TTC549 (cell line): ENCODE data around the gene FGF8.
"Not testable (repeated sequence)": the region's sequence is repeated elsewhere in the genome, so short reads cannot be mapped to it uniquely, and the experiment has no call there.

Source experiments
- FAIRE-seq: peaks from 2 replicates; lab custom pipeline; 2012; peaks lifted over from hg19 to GRCh38; lab: Jason Lieb, UNC

The FGF8 gene, protein sequence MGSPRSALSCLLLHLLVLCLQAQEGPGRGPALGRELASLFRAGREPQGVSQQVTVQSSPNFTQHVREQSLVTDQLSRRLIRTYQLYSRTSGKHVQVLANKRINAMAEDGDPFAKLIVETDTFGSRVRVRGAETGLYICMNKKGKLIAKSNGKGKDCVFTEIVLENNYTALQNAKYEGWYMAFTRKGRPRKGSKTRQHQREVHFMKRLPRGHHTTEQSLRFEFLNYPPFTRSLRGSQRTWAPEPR

DNA sequence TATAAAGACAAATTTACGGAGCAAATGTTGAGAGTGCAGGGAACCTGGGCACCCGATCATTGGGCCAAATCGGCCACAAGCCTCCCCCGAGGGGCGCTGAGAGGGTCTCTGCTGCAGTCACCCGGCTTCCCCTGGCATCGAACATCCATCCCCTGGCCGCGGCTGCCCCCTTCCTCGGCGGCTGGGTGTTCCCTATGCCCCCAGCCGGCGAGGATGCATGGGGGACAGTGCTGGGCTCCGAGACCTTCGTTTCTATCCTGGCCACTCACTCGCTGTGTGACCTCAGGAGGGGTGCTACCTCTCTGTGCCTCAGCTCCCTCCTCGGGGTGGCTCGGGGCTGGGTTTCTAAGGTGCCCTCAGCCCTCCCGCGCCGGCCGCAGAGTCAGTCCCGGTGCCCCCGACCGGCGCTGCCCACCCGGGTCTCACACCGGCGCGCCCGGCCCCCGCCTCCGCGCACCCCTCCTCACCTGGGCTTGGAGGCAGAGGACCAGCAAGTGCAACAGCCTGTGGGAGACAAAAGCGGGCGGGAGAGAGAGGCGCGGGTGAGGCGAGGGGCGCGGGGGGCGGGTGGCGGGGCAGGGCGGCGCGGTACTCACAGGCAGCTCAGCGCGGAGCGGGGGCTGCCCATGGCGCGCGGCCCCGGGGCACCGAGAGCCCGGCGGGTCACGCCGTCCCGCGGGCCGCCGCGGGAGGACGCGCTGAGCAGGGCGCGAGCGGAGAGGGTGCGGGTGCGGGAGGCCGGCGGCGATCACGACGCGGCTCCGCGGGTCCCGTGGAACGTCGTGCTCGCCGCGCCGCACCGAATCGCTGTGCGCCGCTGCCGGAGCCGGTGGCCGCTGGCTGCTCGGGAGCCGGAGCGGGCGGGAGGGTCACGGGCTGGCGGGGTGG lies at the start of gene FGF8:
Gene FGF8, minus strand, starts transcription at position 842 of the 888 bp plus-strand sequence. Its CDS starts 214 bp downstream, at position 628.
- no peak for FAIRE-seq

DNA sequence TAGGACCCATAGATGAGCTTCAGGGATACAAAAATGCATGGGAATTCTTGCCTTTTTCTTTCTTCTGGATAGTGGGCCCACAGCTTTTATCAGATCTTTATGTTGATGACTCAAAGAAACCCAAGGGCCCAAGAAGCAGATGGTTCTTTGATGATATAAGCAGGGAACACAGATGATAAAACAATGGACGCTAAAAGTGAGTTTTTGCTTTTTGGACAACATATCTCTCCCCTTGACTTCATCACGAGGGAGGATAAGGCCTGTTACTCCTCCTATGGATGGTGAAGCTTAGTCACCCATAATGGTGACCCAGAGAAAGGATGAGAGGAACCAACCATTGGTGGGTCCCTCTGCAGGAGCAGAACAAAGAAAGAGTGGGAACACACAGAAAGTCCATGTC lies 48.8 kb upstream of the FGF8 start:
- FAIRE-seq: no peak

DNA sequence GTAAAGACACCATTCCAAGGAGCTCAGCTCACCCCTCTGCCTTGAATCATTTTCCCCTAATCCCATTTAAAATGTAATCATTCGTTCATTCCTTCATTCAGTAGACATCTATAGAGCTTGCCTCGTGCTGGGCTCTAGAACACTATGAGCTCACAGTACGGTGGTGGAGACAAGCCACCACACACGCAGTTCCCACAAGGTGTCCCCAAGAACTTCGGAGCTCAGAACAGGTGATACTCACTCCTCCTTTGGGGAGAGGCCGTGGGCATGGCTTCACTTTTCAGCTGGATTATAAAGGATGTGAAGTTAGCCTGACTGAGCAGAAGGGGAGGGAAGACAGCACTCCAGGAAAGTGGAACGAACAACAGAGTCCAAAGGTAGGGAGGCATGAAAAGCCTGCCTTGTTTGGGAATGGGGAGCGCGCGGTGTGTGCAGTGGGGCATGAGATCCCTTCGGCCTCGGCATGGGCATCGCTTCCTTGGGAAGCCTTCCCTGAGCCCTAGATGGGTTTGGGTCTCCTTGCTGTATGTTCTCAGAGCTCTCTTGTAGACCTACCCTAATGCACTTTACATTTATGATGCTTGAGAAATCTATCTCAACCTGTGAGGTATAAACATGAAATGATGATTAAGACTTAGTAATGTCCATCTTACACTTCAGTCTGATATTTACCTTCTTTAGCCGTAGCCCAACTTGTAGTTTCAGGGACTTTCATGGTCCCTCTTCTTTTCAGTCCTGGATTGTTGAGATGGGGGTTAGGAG lies 43.1 kb upstream of the FGF8 start:
- no peak for FAIRE-seq

DNA sequence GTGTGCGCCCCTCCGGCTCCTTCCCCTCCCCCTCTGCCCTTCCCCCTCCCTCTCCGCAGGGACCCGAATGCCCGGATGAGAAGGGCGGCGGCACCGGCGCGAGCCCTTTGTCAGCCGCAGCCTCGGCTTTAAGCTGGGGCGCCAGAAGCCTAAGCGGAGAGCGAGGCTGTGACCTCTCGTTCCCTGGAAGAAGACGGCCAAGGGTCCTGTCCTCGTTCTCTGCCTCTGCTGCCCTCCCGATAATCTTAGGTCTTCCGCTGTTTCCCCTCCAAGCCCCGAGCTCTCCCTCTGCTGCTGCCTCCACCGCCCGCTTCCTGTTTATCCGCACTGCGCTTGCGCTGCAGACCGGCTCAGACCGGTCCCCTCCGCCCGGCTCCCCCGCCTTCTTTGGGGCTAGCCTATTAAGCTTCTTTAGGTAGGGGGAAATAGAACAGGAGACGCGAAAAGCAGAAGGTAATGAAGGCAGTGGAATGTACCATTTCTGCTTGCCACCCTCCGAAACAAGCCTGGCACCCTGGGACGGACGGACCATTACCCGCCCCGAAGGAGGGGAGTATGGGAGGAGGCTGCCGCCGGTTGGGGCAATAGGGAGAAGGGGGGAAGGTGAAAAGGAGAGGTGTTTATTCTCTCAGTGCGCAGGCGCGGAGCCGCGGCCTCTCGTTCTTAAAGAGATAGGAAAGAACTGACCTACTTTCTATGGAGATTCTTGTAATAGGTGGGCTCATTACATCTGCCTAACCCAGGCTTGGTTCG lies 42.4 kb upstream of the FGF8 start, which contains the start of gene OGA:
Gene OGA, minus strand, starts transcription at position 326 of the 753 bp plus-strand sequence. CDS start 422 bp downstream, outside the sequence.
- peak; percentile 97 for FAIRE-seq

DNA sequence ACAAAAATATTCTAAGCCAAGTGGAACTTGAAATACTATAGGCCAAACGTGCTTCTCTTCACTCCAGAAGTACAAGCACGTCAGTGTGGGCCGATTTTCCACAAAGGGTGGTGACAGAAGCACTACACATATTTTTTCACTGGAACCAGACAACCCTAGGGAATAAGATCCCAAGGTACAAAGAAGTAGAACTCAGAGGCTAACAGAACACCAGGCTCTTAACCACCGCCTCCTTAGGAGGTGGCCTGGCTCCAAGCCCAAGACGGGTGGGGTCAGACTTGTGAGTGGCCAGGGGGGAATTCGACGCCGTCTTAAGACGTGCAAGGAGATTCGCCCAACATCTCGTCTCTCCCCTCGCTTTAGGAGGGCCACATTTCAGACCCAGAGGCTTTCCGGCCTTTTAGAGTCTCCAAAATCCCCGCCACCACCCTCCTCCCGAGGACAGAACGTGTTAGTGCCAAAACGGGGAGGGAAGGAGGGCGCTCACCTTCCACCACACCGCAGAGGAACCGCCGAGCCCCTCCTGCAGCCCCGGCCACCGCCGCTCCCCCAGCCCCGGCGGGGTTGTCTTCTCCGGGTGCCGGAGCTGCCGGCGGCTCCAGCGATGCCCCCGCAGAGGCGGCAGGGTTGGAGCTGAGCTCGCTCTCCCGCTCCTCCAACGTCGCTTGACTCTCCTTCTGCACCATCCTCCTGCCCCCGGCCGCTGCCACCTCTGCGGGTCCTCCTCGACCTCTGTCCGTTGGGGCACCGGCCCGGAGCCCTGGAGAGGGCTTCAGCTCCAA lies 41.6 kb upstream of the FGF8 start:
- no peak for FAIRE-seq

DNA sequence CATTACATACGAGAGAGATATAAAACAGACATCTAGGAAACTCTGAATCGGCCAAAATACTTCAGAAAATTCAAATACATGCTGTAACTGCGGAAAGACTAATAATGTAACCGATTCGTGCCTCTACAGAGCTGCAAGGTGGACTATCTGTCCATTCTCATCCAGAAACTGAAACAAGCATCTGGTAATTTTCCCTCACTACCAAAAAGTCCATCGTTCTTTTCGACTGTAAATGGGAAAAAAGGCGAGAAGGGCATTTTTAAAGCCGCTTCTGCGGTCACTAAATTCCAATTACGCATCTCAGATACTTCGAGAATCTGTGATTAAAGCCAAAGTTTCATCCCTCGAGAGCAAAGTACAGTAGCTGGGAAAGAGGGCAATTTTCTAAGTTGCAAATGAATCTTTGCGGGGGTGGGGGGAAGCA lies 41.0 kb upstream of the FGF8 start:
- no peak for FAIRE-seq

DNA sequence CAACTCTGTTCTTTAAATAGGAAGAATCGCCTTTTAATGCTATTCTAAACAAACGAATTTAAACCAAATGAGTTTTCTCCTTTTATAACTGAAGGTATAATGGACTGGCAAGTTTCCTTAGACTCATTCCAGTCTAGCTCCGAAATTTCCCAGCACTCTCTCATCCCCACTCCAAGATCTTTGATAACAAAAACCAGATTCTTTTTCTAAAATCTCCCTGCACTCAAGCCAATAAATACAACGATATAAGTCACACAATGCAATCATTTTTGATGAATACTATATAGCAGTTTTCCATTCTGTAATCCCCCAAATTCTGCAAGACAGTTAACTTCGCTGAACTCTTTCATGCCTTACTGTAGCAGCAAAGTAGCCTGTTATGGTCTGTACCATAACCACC lies 40.5 kb upstream of the FGF8 start:
- no peak for FAIRE-seq

DNA sequence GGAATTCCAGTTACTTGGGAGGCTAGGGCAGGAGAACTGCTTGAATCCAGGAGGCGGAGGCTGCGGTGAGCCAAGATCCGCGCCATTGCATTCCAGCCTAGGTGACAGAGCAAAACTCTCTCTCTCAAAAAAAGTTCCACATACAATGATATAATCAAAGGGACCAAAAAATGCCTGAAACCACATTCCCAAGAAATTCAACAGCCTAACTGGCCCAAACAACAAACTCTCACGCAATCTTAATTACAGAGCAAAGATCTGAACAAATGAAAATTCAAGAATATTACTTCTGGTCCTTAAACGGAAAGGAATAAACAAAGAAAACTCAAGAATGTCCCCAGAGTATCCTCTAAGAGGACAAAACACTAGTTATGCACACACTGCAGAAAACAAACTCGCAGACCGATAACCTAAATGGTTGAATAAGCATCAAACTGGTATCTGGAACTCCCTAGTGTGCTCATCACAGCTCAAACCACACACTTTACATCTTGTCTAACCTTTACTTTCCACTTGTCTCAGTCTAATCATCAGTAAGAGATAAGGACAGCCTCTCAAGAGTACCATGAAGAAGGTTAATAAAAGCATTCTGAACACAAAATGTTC lies 38.7 kb upstream of the FGF8 start:
- no peak for FAIRE-seq

DNA sequence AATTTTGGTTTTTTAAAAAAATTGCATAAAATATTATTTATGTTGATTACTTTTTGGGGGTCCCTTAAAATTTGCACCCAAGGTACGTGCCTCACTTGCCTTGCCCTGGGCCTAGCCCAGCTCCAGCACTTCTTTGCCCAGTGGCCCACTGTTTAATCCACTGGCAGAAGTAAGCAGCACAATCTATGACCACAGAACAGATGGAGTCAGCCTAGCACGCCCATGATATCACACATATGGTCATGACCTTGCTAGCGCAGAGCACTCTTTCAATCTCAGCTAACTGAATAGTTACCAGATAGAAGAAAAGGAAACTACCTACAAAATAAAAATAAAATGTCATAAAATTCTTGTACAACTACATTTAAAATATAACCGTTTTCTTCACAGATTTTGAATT lies 36.7 kb upstream of the FGF8 start:
- FAIRE-seq: no peak

DNA sequence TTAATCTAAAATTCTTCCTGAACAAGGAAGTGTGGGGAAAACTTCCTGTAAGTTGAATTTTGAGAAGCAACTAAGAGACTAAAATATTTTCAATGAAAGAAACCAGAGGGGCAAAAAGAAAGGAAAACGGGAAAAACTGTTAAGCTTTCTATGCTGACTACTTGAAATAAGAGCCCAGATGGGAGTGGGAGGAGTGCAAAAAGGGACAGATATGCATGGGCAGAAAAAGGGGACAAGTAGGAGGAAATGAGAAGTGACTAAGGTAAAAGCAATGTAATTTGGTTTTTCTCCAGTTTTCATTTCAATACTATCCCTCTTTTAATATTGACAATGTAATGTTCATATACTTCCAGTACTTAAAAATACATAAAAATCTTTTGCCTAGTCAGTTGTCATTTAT lies 31.2 kb upstream of the FGF8 start:
- no peak for FAIRE-seq

DNA sequence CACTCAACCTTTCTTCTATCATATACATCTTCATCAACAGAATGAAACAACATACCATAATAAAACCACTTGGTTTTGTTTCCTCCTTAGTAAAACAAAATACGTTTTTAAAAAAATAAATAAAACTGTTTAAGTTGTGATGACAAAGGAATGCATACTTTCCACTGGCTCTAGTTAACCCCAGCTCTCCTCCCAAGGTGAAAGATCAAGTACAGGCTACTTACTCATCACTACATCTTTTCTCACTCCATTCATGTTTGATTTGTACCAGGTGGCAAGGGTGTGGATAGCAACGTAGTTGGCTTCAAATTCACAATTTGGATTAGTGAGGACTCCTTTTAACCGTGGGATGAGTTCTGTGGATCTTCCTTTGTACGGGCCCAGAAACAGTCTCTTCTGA lies 27.6 kb upstream of the FGF8 start:
- FAIRE-seq: no peak

DNA sequence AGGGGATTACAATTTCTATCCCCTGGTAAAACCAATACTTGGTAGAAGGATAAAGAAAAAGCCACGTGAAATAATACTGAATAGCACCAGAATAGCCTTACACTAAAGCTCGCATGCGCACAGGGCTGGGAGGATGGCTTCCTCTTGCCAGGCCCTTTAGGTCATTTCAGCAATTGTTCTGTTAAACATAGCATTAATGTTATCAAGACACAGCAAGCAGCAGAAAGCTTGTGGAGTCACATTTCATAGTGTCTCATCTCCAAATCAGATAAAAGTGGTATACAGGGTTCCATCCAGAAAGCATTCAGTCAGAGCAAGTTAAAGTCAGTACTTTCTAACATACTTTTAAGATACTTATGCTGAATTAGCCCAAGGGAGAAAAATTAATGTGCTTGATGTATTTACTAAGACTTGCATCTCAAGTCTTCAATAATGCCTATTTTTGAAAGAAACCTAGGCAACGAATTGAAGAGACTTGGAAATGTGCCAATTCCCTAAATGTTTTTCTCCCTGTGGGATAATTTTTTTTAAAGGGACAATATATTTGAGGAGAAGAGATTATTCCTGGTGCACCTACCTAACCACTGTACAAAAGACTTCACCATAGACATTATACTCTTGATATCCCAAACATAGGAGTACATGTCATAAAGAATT lies 21.6 kb upstream of the FGF8 start:
- FAIRE-seq: no peak

DNA sequence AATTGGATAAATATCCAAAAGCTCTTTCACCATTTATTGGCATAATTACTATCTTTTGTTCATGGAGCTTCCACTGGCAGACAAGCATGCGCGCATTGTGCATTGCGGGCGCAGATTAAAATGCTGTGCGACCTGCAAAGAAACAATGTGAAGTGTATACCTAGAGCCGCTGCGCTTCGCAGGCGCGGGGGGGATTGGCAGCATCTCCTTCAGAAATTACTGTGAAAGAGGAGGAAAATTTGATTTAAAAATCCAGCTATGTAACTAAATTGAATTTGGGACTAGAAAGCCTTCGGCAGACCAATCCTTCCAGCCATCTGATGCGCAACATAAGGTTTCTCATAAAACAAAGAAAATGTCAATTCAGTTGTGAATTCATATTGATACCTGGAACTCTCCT lies 17.6 kb upstream of the FGF8 start:
- no peak for FAIRE-seq

DNA sequence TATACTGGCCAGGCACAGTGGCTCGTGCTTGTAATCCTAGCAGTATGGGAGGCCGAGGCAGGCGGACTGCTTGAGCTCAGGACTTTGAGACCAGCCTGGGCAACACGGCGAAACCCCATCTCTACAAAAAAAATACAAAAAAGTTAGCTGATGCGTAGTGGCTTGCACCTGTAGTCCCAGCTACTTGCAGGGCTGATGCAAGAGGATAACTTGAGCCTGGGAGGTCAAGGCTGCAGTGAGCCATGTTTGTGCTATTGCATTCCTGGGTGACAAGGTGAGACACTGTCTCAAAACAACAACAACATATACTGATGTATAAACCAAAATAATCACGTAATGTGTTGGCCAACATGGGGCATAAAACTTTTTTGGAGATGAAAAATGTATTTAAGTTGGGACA lies 13.8 kb upstream of the FGF8 start:
- FAIRE-seq: no peak

DNA sequence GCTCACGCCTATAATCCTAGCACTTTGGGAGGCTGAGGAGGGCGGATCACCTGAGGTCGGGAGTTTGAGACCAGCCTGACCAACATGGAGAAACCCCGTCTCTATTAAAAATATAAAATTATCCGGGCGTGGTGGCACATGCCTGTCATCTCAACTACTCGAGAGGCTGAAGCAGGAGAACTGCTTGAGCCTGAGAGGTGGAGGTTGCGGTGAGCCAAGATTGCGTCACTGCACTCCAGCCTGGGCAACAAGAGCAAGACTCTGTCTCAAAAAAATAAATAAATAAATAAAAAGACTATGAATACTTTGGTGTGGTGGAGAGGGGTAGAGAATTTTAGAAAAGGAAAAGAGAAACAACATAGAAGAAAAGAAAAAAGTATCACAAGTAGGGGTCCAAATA lies 13.3 kb upstream of the FGF8 start:
- FAIRE-seq: not testable (repeated sequence)

DNA sequence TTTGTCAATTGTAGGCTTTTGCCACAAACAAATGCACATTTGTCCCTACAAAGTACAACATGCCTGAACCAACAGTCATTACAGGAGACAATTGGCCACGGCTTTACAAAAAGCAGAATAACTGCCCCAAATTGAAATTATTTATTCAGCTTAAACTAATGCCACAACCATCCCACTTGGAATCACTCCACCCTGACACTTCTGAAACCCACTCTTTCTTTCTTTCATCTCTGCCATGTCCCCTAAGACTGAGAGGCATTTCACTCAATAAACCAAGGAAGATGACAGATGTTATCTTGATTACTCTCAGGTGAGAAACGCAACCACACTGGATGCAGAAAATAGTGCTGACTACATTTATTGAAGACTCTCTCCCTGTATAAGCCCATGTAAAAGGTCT lies 9.9 kb upstream of the FGF8 start:
- no peak for FAIRE-seq

DNA sequence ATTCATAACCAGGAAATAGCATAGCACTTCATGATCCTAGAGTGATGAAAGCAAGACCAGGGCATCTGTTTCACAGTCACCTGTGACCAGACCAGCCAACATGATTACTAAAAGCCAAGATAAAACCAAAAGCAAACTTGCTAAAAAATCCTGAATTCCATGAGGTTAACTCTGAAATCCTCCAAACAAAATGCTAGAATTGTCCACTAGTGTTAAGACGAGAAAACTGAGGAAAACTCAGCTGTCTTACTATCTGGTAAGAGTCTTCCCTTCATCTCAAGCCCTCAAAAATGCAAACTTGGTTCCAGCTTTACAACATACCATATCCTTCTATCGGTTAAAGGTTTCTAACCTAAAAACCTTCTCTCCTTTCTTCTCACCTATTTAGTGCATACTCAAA lies 8.6 kb upstream of the FGF8 start:
- no peak for FAIRE-seq

DNA sequence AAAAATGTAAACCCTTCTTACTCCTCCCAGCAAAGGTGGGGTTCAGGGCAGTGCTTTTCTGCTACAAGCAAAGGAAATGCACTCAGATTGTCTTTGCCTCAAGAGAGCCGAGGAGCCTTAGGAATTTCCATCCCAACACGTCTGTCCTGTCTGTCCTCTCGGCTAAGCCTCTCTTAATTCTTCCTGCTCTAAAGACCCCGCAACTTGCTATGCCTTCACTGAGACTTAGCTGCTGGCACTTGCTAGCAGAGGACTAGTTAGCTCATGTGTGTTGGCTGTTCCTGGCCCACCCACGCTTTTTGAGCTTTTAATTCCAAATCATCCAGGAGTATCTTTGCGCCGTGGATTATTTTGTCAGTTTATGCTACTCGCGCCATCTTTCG lies 7.8 kb upstream of the FGF8 start:
- FAIRE-seq: no peak

DNA sequence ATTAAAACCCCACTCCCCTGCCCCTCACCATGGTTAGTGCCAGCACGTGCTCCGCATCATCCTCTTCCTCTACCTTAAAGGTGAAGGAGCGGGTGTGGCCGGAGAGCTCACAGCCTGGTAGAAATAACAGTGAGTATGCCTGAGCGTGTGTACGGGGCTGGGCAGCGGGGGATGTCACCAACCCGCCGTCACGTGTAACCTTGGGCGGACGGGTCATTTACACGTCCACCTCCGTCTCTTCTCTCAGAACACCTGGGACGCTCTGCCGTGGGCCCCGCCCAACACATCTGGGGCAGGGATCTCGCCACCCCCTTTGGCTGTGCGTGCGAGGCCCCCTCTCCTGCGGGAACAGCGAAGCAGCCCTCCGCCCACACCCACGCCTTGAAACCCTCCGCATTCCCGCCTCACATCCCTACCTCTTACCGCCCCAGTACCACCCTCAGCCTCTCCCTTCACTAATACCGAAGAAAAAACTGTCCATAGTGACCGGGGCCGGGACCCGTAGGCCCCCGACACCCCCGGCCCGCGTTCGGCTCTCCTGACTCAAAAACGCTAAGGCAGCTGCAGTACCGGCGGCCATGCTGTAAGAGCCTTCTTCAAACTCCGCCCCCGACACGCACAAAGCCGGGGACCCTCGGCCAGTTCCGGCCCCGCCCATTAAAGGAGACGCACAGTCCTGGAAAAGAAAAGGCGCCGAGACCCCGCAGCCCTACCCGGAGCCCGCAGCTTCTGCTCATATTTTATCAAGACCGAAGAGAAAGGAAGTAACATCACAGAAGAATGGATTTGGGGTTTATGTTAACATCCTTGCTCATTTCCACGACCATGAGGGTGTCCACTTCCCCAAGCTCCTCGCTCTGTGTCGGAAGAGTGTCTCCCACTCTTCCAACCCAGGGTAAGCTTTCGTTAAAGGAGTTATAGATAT lies 7.2 kb upstream of the FGF8 start, which contains the start of gene NPM3:
Gene NPM3, minus strand, starts transcription at position 636 of the 925 bp plus-strand sequence. Its CDS starts 56 bp downstream, at position 580.
- no peak for FAIRE-seq
